K562 (cell line): ENCODE measurements around the gene MACF1. TPM values are rescaled to one million over a fixed set of nuclear protein-coding genes. Genes with fewer than 3 reads are reported as not detected.

Experiments used
- ARID4B ChIP-seq: sonication (generic); formaldehyde crosslinking; IDR thresholded peaks from 2 replicates; pipeline ENCODE4 v1.8.0; 2022; ENCODE audit warnings: mild to moderate bottlenecking, missing genetic modification reagents
- ATF7 ChIP-seq: fragments of 450-650 bp; IDR thresholded peaks from 2 replicates; pipeline ENCODE4 v1.7.1; 2014; ENCODE audit warnings: mild to moderate bottlenecking, moderate library complexity
- CCNT2 ChIP-seq: IDR thresholded peaks from 2 replicates; pipeline ENCODE4 v1.6.1; 2011; ENCODE audit warnings: borderline replicate concordance, low read depth, mild to moderate bottlenecking, moderate library complexity, mixed read lengths, low read length; ENCODE audit not compliant: insufficient read length; ENCODE audit errors: extremely low read depth
- DPF2 ChIP-seq: fragments of 450-650 bp; IDR thresholded peaks from 2 replicates; pipeline ENCODE4 v1.6.1; 2016
- GTF2B ChIP-seq: IDR thresholded peaks from 2 replicates; pipeline ENCODE4 v1.6.1; 2011; ENCODE audit not compliant: insufficient read length; ENCODE audit errors: extremely low read depth
- HMBOX1 ChIP-seq: sonication (generic); IDR thresholded peaks from 2 replicates; pipeline ENCODE4 v1.6.1; 2016
- KDM1A ChIP-seq, 2 experiments: fragments of 450-650 bp; IDR thresholded peaks; 2 replicates each; pipeline ENCODE4 v1.6.1; 2016; ENCODE audit warnings: mild to moderate bottlenecking in 2 of 2
- MAFK ChIP-seq: IDR thresholded peaks from 2 replicates; pipeline ENCODE4 v1.6.1; 2011; ENCODE audit warnings: low read length, improper control_type of control experiment
- MAX ChIP-seq: sonication (generic); formaldehyde crosslinking; IDR thresholded peaks from 2 replicates; pipeline ENCODE4 v1.9.0; 2022; ENCODE audit warnings: mild to moderate bottlenecking, missing genetic modification reagents
- MEIS2 ChIP-seq: fragments of 450-650 bp; IDR thresholded peaks from 2 replicates; pipeline ENCODE4 v1.6.1; 2014; ENCODE audit warnings: mild to moderate bottlenecking; ENCODE audit not compliant: partially characterized antibody
- MNT ChIP-seq, 2 experiments: fragments of 450-650 bp; conservative IDR thresholded peaks; 2 replicates each; pipeline ENCODE4 v1.6.1; 2017; ENCODE audit warnings: mild to moderate bottlenecking in 2 of 2, moderate library complexity in 2 of 2
- MTA1 ChIP-seq: fragments of 450-650 bp; IDR thresholded peaks from 2 replicates; pipeline ENCODE4 v1.6.1; 2017; ENCODE audit warnings: borderline replicate concordance
- NCOR1 ChIP-seq: fragments of 450-650 bp; IDR thresholded peaks from 2 replicates; pipeline ENCODE4 v1.6.1; 2016; ENCODE audit warnings: mild to moderate bottlenecking, moderate library complexity
- TCF3 ChIP-seq: sonication (generic); formaldehyde crosslinking; IDR thresholded peaks from 2 replicates; pipeline ENCODE4 v1.4.0; 2020; ENCODE audit warnings: mild to moderate bottlenecking, missing genetic modification reagents
- TFE3 ChIP-seq: fragments of 450-650 bp; formaldehyde crosslinking; IDR thresholded peaks from 2 replicates; pipeline ENCODE4 v1.4.0; 2020; ENCODE audit warnings: mild to moderate bottlenecking, mixed read lengths
- polyA plus RNA-seq, 8 experiments: library from polyadenylated mRNA; depleted of rRNA in 4 of 8; stranded (reverse) in 5 of 8; unstranded in 3 of 8; fragments of >200 nt; fragmentation: Nextera tagmentation in 2 of 8; fragmentation: Illumina TruSeq in 1 of 8; extraction: Ambion mirVana in 2 of 8; extraction: Trizol in 1 of 8; gene quantifications; 2 replicates each; pipeline versions ENCODE4 v1.2.1 to v1.2.3, GENCODE V29; 2011 to 2014; ENCODE audit warnings: inconsistent platforms in 1 of 8, missing spikeins in 1 of 8
- total RNA-seq, 7 experiments: library from RNA; depleted of rRNA in 6 of 7; stranded (reverse); fragments of >200 nt in 6 of 7; fragmentation: Illumina TruSeq in 2 of 7; extraction: Trizol in 2 of 7; gene quantifications; 2 replicates each; pipeline versions ENCODE4 v1.2.1 to v1.2.3, GENCODE V29; 2011 to 2021; ENCODE audit warnings: low replicate concordance in 1 of 7

MACF1 gene
- total and polyA plus RNA-seq, 9 of the 15 experiments (the other 6 are each of a cell fraction or from before 2014, with no cell fraction given) = 13.2 to 232 (median 112) TPM

GRCh38 chr1:39178541-39179431, 25.7 kb upstream of the MACF1 start (continued):
- TF ChIP-seq TFE3 (CRISPR knock-in tag) (no peak), MAFK (no peak), HMBOX1 (no peak), MAX (no peak), TCF3 (CRISPR knock-in tag) (peak; percentile 58), DPF2 (peak; percentile 79), GTF2B (no peak), MNT (conservative IDR thresholded peaks at IDR 0.05) (no peak), MTA1 (peak; percentile 66; the same call in 1 of the 2 replicates), ATF7 (peak; percentile 38), NCOR1 (peak; percentile 26; the same call in 1 of the 2 replicates), CCNT2 (peak; percentile 51), KDM1A (IDR thresholded peaks at IDR 0.05) (peak; percentile 30 to 64; a peak in 2 of 4 replicates), MEIS2 (peak; percentile 60), ARID4B (no peak)
